ENCODE data around the gene PARP16.

GRCh38 chr15:65254356-65254755, 32.3 kb downstream of the PARP16 start:
- TF ChIP-seq, protein P1, sequence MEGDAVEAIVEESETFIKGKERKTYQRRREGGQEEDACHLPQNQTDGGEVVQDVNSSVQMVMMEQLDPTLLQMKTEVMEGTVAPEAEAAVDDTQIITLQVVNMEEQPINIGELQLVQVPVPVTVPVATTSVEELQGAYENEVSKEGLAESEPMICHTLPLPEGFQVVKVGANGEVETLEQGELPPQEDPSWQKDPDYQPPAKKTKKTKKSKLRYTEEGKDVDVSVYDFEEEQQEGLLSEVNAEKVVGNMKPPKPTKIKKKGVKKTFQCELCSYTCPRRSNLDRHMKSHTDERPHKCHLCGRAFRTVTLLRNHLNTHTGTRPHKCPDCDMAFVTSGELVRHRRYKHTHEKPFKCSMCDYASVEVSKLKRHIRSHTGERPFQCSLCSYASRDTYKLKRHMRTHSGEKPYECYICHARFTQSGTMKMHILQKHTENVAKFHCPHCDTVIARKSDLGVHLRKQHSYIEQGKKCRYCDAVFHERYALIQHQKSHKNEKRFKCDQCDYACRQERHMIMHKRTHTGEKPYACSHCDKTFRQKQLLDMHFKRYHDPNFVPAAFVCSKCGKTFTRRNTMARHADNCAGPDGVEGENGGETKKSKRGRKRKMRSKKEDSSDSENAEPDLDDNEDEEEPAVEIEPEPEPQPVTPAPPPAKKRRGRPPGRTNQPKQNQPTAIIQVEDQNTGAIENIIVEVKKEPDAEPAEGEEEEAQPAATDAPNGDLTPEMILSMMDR (IDR thresholded peaks at IDR 0.05) = no peak
- TF ChIP-seq POLR2A (IDR thresholded peaks at IDR 0.05) = no peak

Data from uterus (tissue), 2 donors.